Nephron (organoid): ENCODE data around the gene ZCCHC7.
"Not testable (repeated sequence)": the region's sequence is repeated elsewhere in the genome, so short reads cannot be mapped to it uniquely, and the experiment has no call there.

Experiments
- H3K27ac Mint-ChIP-seq, 3 experiments: 2 replicates each; pipeline ENCODE4 v1.8.0; 2020; ENCODE audit warnings: mixed read lengths in 3 of 3, mild to moderate bottlenecking in 2 of 3, moderate library complexity in 1 of 3
- H3K27me3 Mint-ChIP-seq: 2 replicates; pipeline ENCODE4 v1.8.0; 2021; ENCODE audit warnings: low read depth, mild to moderate bottlenecking, moderate library complexity, mixed read lengths
- H3K36me3 Mint-ChIP-seq: 2 replicates; pipeline ENCODE4 v1.8.0; 2020; ENCODE audit warnings: low read depth, mixed read lengths
- H3K4me1 Mint-ChIP-seq: 2 replicates; pipeline ENCODE4 v1.8.0; 2020; ENCODE audit warnings: mixed read lengths
- H3K4me3 Mint-ChIP-seq, 3 experiments: 2 replicates each; pipeline ENCODE4 v1.8.0; 2020; ENCODE audit warnings: mild to moderate bottlenecking in 3 of 3, mixed read lengths in 3 of 3, moderate library complexity in 2 of 3
- H3K9me3 Mint-ChIP-seq: 2 replicates; pipeline ENCODE4 v1.8.0; 2020; ENCODE audit warnings: mixed read lengths
- TF ChIP-seq, protein P1 (sequence below), 3 experiments: fragments of 200-600 bp; sonication (generic); IDR thresholded peaks; one replicate each; pipeline ENCODE4 v1.5.0; 2021; ENCODE audit warnings: antibody characterized with exemption in 3 of 3; ENCODE audit not compliant: unreplicated experiment in 3 of 3

ZCCHC7 gene

DNA sequence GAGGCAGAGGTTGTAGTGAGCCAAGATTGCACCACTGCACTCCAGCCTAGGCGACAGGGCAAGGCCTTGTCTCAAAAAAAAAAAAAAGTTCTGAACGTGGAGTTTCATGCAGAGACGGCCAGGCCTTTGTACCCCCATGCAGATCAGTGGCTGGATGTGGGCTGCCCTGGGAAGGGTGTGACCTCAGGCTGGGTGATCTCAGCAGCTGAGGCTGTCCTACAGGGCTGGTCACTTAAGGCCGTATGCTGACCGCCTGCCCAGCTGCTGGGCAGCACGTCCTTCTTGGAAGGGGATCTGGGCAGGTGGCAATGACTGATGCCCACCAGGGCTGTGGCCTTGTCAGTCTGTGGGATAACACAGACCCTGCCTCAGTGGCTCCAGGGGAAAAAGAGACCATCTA lies 264.9 kb downstream of the ZCCHC7 start:
- no peaks in the 10 kb centered on the region for H3K27me3 Mint-ChIP-seq
- no peak overlapping the region for H3K27ac Mint-ChIP-seq
- no peak overlapping the region for H3K4me3 Mint-ChIP-seq
- H3K36me3 Mint-ChIP-seq: no peaks in the 10 kb centered on the region
- TF ChIP-seq, protein P1, sequence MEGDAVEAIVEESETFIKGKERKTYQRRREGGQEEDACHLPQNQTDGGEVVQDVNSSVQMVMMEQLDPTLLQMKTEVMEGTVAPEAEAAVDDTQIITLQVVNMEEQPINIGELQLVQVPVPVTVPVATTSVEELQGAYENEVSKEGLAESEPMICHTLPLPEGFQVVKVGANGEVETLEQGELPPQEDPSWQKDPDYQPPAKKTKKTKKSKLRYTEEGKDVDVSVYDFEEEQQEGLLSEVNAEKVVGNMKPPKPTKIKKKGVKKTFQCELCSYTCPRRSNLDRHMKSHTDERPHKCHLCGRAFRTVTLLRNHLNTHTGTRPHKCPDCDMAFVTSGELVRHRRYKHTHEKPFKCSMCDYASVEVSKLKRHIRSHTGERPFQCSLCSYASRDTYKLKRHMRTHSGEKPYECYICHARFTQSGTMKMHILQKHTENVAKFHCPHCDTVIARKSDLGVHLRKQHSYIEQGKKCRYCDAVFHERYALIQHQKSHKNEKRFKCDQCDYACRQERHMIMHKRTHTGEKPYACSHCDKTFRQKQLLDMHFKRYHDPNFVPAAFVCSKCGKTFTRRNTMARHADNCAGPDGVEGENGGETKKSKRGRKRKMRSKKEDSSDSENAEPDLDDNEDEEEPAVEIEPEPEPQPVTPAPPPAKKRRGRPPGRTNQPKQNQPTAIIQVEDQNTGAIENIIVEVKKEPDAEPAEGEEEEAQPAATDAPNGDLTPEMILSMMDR (IDR thresholded peaks at IDR 0.05; ENCODE audit: unreplicated experiment in 3 of 3): no peak
- H3K9me3 Mint-ChIP-seq: no peaks in the 10 kb centered on the region
- H3K4me1 Mint-ChIP-seq: no peaks in the 10 kb centered on the region

DNA sequence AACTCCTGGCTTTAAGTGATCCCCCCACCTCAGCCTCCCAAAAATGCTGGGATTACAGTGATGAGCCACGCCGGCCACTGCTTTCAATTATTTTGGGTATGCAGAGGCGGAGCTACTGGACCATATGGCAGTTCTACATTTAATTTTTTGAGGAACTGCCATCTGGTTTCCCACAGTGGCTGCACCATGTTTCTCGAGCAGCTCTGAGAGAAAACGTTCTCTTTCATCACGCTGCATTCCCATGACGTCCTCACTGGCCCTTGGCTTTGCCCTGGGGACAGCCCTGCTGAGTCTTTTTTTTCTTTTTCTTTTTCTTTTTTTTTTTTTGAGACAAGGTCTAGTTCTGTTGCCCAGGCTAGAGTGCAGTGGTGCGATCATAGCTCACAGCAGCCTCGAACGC lies 266.6 kb downstream of the ZCCHC7 start:
- Mint-ChIP-seq H3K4me1 (no peaks in the 10 kb centered on the region), H3K4me3 (no peak overlapping the region), H3K36me3 (no peaks in the 10 kb centered on the region), H3K27me3 (no peaks in the 10 kb centered on the region), H3K9me3 (no peaks in the 10 kb centered on the region), H3K27ac (no peak overlapping the region)
- TF ChIP-seq, protein P1 (IDR thresholded peaks at IDR 0.05; ENCODE audit: unreplicated experiment in 3 of 3): no peak

DNA sequence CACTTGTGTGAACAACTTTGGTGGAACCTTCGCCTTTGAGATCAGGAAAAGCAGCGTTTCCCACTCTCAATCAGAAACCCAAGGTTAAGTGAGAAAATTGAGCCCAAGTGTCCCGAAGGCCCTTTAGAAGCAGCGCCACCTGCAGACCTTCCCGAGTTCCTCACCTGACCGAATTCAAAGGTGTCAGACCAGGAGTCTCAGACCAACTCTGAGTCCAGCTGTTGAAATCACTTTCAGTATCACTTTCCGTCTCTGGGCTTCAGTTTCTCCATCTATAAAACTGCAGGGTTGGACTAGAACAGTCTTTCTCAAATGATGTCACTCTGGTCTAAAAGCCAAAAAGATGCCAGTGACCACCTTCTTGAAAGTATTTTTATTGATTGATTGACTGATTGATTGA lies 270.4 kb downstream of the ZCCHC7 start:
- H3K9me3 Mint-ChIP-seq: no peaks in the 10 kb centered on the region

DNA sequence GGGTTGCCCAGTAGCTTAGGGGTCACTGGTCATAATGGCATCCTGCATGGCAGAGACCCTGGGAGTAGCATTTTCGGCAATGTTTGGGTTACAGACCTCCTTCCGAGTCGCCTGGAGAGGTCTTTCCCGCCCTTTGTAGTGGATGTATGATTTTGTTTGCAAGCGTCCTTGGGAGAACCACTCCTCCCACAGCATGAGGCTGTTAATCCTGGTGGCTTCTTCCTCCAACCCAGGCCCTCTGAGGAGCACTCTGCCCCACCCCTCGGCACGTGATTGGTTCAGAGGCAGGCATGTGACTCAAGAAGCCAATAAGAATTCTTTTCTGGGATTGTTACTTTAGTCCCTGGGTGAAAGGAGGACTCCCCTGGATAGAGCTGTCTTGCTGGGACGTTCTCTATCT lies 271.9 kb downstream of the ZCCHC7 start:
- TF ChIP-seq, protein P1 (IDR thresholded peaks at IDR 0.05; ENCODE audit: unreplicated experiment in 3 of 3): no peak
- no peaks in the 10 kb centered on the region for H3K9me3 Mint-ChIP-seq
- H3K4me3 Mint-ChIP-seq: no peak overlapping the region
- H3K27me3 Mint-ChIP-seq: peaks cover 5% of the 10 kb centered on the region
- H3K27ac Mint-ChIP-seq: no peak overlapping the region
- H3K4me1 Mint-ChIP-seq: no peaks in the 10 kb centered on the region
- H3K36me3 Mint-ChIP-seq: no peaks in the 10 kb centered on the region

More for the DNA sequence above, 270.4 kb downstream of the ZCCHC7 start:
- Mint-ChIP-seq H3K27me3 (peaks cover under 1% of the 10 kb centered on the region), H3K4me1 (no peaks in the 10 kb centered on the region), H3K4me3 (no peak overlapping the region), H3K36me3 (no peaks in the 10 kb centered on the region), H3K27ac (no peak overlapping the region)
- TF ChIP-seq, protein P1 (IDR thresholded peaks at IDR 0.05; ENCODE audit: unreplicated experiment in 3 of 3): peak in 1 of 3 experiments; percentile 24

DNA sequence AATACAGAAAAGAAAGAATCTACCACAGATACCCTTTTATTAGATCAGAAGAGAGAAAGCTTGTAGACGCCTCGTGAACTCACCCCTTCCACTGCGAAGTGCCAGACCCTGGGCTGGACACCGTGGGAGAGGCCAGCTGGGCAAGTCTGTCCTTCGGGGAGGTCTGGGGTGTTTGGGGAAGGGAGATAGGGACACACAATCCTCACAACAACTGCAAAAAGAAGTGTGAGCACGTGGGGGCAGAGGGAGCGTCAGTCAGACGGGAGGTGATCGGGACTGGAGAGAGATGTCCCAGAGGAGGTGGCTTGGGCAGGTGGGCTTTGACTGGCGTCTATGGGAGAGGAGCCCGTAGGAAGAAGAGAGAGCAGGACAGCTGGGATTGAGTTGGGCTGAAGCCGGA lies 274.9 kb downstream of the ZCCHC7 start:
- H3K36me3 Mint-ChIP-seq: no peaks in the 10 kb centered on the region
- peaks cover 5% of the 10 kb centered on the region for H3K27me3 Mint-ChIP-seq
- no peaks in the 10 kb centered on the region for H3K9me3 Mint-ChIP-seq
- H3K27ac Mint-ChIP-seq: no peak overlapping the region
- H3K4me1 Mint-ChIP-seq: no peaks in the 10 kb centered on the region
- H3K4me3 Mint-ChIP-seq: no peak overlapping the region
- TF ChIP-seq, protein P1 (IDR thresholded peaks at IDR 0.05; ENCODE audit: unreplicated experiment in 3 of 3): no peak

DNA sequence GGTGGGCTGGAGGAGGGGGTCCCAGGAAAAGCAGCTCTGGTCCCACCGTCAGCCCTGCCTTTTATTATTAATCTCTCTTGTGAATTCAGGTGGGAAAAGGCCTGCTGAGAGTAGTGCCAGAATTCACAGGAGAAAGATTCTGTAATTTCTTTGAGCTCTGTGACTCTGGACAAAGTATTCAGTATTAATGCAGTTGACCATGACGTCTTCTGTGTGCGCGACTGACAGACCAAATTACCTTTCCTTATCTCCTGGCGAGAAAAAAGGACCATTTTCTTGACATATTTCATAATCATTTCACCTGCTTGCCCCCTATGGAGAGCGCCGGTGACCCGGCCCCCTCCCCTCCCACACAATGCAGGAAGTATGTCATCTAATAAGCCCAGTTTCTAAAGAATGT lies 275.3 kb downstream of the ZCCHC7 start:
- H3K4me3 Mint-ChIP-seq: no peak overlapping the region
- TF ChIP-seq, protein P1 (IDR thresholded peaks at IDR 0.05; ENCODE audit: unreplicated experiment in 3 of 3): no peak
- H3K4me1 Mint-ChIP-seq: no peaks in the 10 kb centered on the region
- no peak overlapping the region for H3K27ac Mint-ChIP-seq
- H3K27me3 Mint-ChIP-seq: peaks cover 5% of the 10 kb centered on the region
- no peaks in the 10 kb centered on the region for H3K9me3 Mint-ChIP-seq
- H3K36me3 Mint-ChIP-seq: no peaks in the 10 kb centered on the region

DNA sequence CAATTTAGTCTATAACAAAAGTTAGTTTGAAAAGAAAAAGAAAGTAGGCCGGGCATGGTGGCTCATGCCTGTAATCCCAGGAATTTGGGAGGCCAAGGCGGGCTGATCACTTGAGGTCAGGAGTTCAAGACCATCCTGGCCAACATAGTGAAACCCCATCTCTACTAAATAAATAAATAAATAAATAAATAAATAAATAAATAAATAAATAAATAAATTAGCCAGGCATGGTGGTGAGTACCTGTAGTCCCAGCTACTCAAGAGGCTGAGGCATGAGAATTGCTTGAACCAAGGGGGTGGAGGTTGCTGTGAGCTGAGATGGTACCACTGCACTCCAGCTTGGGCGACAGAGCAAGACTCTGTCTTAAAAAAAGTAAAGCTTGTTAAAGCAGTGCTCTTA lies 277.6 kb downstream of the ZCCHC7 start:
- not testable (repeated sequence) for H3K36me3 Mint-ChIP-seq, H3K9me3 Mint-ChIP-seq, H3K27me3 Mint-ChIP-seq, H3K27ac Mint-ChIP-seq, H3K4me1 Mint-ChIP-seq, H3K4me3 Mint-ChIP-seq
